Endodermal cell (in vitro differentiated cells): ENCODE data around the gene SLC22A2. TPM values are rescaled to one million over a fixed set of nuclear protein-coding genes. Genes with fewer than 3 reads are reported as not detected.

Source experiments
- DNase-seq: peaks from one replicate; pipeline ENCODE4 v3.0.0-alpha.2; 2017
- H3K27ac ChIP-seq: 2 replicates; pipeline ENCODE4 v1.5.1; 2013; ENCODE audit warnings: mild to moderate bottlenecking, low read depth, low read length, moderate library complexity
- H3K27me3 ChIP-seq: 2 replicates; pipeline ENCODE4 v1.6.1; 2013; ENCODE audit warnings: mild to moderate bottlenecking, low read length, moderate library complexity; ENCODE audit not compliant: insufficient read depth, control insufficient read depth, poor library complexity, severe bottlenecking
- H3K36me3 ChIP-seq: 2 replicates; pipeline ENCODE4 v1.7.0; 2013; ENCODE audit warnings: mild to moderate bottlenecking, low read length, moderate library complexity; ENCODE audit not compliant: control insufficient read depth, insufficient read depth
- H3K4me1 ChIP-seq: one replicate; pipeline ENCODE4 v1.7.0; 2013; ENCODE audit warnings: low read length; ENCODE audit not compliant: control insufficient read depth, insufficient read depth
- H3K4me3 ChIP-seq: 2 replicates; pipeline ENCODE4 v1.5.1; 2013; ENCODE audit warnings: mild to moderate bottlenecking, low read length, moderate library complexity
- H3K9ac ChIP-seq: 2 replicates; pipeline ENCODE4 v1.6.1; 2013; ENCODE audit warnings: mild to moderate bottlenecking, low read length, moderate library complexity; ENCODE audit not compliant: poor library complexity, severe bottlenecking; ENCODE audit errors: extremely low read depth
- H3K9me3 ChIP-seq: 2 replicates; pipeline ENCODE4 v1.6.1; 2013; ENCODE audit warnings: mild to moderate bottlenecking, low read length, moderate library complexity; ENCODE audit not compliant: control insufficient read depth
- H3K27ac Mint-ChIP-seq: 2 replicates; pipeline ENCODE4 v1.8.0; 2020; ENCODE audit warnings: mixed read lengths
- H3K27me3 Mint-ChIP-seq: 2 replicates; pipeline ENCODE4 v1.8.0; 2021; ENCODE audit warnings: mild to moderate bottlenecking, mixed read lengths; ENCODE audit not compliant: insufficient read depth
- H3K36me3 Mint-ChIP-seq: 2 replicates; pipeline ENCODE4 v1.8.0; 2020; ENCODE audit warnings: low read depth, mixed read lengths
- H3K4me1 Mint-ChIP-seq: 2 replicates; pipeline ENCODE4 v1.8.0; 2020; ENCODE audit warnings: mixed read lengths
- H3K4me3 Mint-ChIP-seq: 2 replicates; pipeline ENCODE4 v1.8.0; 2020; ENCODE audit warnings: mild to moderate bottlenecking, moderate library complexity, mixed read lengths
- H3K9me3 Mint-ChIP-seq: 2 replicates; pipeline ENCODE4 v1.8.0; 2020; ENCODE audit warnings: mild to moderate bottlenecking, mixed read lengths
- WGBS, 2 experiments: methylation state at CpG; one replicate each; pipeline versions ENCODE4 v1.1.5 to v1.1.7; 2013; ENCODE audit warnings: missing lambda C conversion rate in 2 of 2, mixed read lengths in 1 of 2; ENCODE audit not compliant: insufficient coverage in 1 of 2, insufficient read length in 1 of 2; 5-methylcytosine and 5-hydroxymethylcytosine counted together
- total RNA-seq, 2 donors: library from RNA; stranded (reverse); fragmentation: NEBNext Ultra II Directional in 1 of 2; extraction: Animal tissue kit (Norgen Biotek cat#: 25700) in 1 of 2; gene quantifications; 2 replicates in 1 of 2; 3 replicates in 1 of 2; pipeline ENCODE4 v1.2.1, GENCODE V29; 2021
- TF ChIP-seq, protein P1 (sequence below): fragments of 200-600 bp; sonication (generic); conservative IDR thresholded peaks from 2 replicates; pipeline ENCODE4 v1.5.0; 2021; ENCODE audit warnings: antibody characterized with exemption, mild to moderate bottlenecking

Gene SLC22A2
- total RNA-seq, 2 donors from 2014 or later, result 0.64 to 1.00 TPM

DNA sequence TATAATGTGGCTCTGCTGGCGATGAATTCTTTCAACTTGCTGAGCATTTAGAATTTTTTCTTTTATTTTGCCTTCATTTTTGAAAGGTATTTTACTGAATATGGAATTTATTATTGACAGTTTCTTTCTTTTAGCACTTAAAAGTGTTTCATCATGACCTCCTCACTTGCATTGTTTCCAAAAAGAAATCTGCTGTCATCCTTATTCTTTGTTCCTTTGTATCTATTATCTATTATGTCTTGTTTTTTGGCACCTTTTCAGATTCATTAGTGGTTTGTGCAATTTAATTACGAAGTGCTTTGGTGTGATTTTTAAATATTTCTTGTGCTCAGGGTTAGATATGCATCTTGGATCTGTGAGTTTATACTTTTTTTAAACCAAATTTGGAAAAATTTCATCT lies 26.0 kb upstream of the SLC22A2 start:
- Mint-ChIP-seq H3K27me3 (no peaks in the 10 kb centered on the region), H3K36me3 (peaks cover 7% of the 10 kb centered on the region), H3K4me1 (peaks cover 33% of the 10 kb centered on the region), H3K27ac (no peak overlapping the region), H3K9me3 (peaks cover 21% of the 10 kb centered on the region), H3K4me3 (no peak overlapping the region)
- DNase-seq, result no peak
- H3K9ac ChIP-seq, result no peak overlapping the region
- no peaks in the 10 kb centered on the region for H3K36me3 ChIP-seq
- WGBS, 2 experiments, result 60 to 94% methylated on average over 1 to 2 of the region's 2 CpGs
- no peaks in the 10 kb centered on the region for H3K27me3 ChIP-seq
- no peak overlapping the region for H3K27ac ChIP-seq
- TF ChIP-seq, protein P1, sequence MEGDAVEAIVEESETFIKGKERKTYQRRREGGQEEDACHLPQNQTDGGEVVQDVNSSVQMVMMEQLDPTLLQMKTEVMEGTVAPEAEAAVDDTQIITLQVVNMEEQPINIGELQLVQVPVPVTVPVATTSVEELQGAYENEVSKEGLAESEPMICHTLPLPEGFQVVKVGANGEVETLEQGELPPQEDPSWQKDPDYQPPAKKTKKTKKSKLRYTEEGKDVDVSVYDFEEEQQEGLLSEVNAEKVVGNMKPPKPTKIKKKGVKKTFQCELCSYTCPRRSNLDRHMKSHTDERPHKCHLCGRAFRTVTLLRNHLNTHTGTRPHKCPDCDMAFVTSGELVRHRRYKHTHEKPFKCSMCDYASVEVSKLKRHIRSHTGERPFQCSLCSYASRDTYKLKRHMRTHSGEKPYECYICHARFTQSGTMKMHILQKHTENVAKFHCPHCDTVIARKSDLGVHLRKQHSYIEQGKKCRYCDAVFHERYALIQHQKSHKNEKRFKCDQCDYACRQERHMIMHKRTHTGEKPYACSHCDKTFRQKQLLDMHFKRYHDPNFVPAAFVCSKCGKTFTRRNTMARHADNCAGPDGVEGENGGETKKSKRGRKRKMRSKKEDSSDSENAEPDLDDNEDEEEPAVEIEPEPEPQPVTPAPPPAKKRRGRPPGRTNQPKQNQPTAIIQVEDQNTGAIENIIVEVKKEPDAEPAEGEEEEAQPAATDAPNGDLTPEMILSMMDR, result no peak
- H3K4me1 ChIP-seq, result no peaks in the 10 kb centered on the region
- peaks cover 24% of the 10 kb centered on the region for H3K9me3 ChIP-seq
- H3K4me3 ChIP-seq, result peak overlapping the region; percentile 74

DNA sequence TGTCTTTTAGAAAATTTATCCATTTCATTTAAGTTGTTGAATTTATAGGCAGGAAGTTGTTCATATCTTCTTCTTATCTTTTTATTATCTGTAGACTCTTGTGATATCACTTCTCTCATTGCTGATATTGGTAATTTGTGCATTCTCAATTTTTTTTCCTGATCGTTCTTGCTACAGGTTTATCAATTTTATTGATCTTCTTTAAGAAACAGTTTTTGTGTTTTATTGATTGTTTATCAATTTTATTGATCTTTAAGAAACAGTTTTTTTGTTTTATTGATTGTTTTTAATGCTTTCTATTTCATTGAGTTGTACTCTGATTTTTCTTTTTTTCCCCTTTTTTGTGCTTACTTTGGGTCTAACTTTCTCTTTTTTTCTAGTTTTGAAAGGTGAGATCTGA lies 23.8 kb upstream of the SLC22A2 start:
- Mint-ChIP-seq H3K4me3 (no peak overlapping the region), H3K27ac (no peak overlapping the region), H3K36me3 (peaks cover 4% of the 10 kb centered on the region), H3K4me1 (peaks cover 22% of the 10 kb centered on the region), H3K9me3 (peaks cover 20% of the 10 kb centered on the region), H3K27me3 (peaks cover 3% of the 10 kb centered on the region)
- Histone ChIP-seq H3K36me3 (no peaks in the 10 kb centered on the region), H3K9me3 (peaks cover 26% of the 10 kb centered on the region), H3K4me1 (no peaks in the 10 kb centered on the region), H3K27me3 (no peaks in the 10 kb centered on the region), H3K9ac (no peak overlapping the region), H3K27ac (no peak overlapping the region), H3K4me3 (no peak overlapping the region)
- TF ChIP-seq, protein P1, result no peak
- DNase-seq, result no peak
- WGBS, 2 experiments, result 100% methylated on average over 1 of the region's 1 CpG; no CpG with 5 or more reads in 1 of the 2 experiments

DNA sequence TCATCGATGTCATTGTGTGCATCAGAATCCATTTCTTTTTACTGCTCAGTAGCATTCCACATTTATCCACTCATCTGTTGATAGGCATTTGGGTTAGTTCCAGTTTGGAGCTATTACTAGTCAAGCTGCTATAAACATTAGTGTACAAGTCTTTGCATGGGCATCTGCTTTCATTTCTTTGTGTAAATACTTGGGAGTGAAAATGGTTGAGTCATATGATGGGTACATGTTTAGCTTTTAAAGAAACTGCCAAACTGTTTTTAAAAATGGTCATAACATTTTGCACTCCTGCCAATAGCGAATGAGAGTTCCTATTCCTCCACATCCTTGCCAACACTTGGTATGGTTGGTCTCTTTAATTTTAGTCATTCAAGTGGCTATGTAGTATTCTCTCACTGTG lies 21.2 kb upstream of the SLC22A2 start:
- Histone ChIP-seq H3K4me1 (no peaks in the 10 kb centered on the region), H3K4me3 (no peak overlapping the region), H3K9ac (no peak overlapping the region), H3K9me3 (peaks cover 21% of the 10 kb centered on the region), H3K27me3 (no peaks in the 10 kb centered on the region), H3K36me3 (no peaks in the 10 kb centered on the region), H3K27ac (no peak overlapping the region)
- Mint-ChIP-seq H3K36me3 (peaks cover 2% of the 10 kb centered on the region), H3K27me3 (peaks cover 3% of the 10 kb centered on the region), H3K4me1 (peaks cover 6% of the 10 kb centered on the region), H3K9me3 (peaks cover 14% of the 10 kb centered on the region), H3K4me3 (no peak overlapping the region), H3K27ac (no peak overlapping the region)
- DNase-seq, result no peak
- TF ChIP-seq, protein P1, result no peak
- 95 to 100% methylated on average over 1 to 2 of the region's 2 CpGs for WGBS, 2 experiments
